Stimulated activated CD8-positive, alpha-beta memory T cell treated with anti-CD3 and anti-CD28 coated beads, Interleukin-2, amount 100 ng/mL, for 48 hours (primary cell): ENCODE results near the gene GNAQ.

Source experiments
- DNase-seq, 2 donors: peaks; one replicate each; pipeline ENCODE4 v3.0.0-alpha.2; 2020; ENCODE audit warnings: low read depth in 2 of 2

Gene GNAQ

GRCh38 chr9:77975036-77975435 is 56.6 kb downstream of the GNAQ start:
- no peak for DNase-seq

GRCh38 chr9:77974434-77974833 is 57.2 kb downstream of the GNAQ start:
- DNase-seq, result no peak

GRCh38 chr9:77969083-77969482 is 62.5 kb downstream of the GNAQ start:
- DNase-seq, result no peak

- no peak for DNase-seq
These were observed 63.1 kb downstream of the GNAQ start for GRCh38 chr9:77968506-77968905.

DNA sequence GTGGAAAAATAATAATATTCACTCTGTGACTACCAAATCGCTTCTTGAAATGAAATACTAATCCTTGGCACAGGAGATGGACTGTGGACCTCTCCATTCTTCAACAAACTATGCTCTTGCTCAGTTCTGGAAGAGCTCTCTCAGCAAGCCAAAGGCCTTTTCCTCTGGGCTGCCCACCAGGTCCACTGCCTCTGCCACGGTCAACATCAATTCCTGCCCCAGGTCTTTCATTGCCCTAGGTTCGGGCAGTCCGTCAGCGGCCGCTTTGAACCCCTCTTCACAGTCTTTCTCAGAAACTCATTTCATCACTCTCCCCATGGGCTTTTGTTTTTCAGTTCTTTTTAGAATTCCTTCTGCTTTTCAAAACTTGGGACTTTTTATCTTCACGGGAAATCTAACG is 64.9 kb downstream of the GNAQ start:
- DNase-seq, result no peak

DNA sequence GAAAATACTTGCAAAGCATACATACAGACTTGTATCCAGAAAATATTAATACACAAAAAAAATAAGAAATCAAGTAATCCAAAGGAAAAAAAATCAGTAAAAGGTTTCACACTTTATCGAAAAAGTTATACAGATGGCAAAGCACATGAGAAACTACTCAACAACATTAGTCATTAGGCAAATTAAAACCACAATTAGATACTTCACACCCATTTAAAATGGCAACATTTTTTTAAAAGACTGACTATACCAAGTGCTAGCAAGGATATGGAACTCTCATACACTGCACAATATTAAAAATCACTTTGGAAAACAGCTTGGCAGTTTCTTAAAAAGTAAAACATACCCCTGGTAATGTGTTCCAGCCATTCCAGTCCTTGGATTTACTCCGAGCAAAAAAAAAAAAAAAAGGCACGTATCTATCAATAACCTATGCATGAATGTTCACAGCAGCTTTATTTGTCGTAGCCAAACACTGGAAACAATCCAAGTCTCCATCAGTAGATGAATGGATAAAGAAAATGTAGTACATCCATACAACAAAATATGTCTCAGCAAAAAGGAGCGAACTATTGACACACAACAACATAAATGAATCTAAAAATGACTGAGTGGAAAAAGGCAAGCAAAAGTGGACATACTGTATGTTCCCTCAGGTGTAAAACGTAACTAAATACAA is 66.0 kb downstream of the GNAQ start:
- DNase-seq, result no peak

DNA sequence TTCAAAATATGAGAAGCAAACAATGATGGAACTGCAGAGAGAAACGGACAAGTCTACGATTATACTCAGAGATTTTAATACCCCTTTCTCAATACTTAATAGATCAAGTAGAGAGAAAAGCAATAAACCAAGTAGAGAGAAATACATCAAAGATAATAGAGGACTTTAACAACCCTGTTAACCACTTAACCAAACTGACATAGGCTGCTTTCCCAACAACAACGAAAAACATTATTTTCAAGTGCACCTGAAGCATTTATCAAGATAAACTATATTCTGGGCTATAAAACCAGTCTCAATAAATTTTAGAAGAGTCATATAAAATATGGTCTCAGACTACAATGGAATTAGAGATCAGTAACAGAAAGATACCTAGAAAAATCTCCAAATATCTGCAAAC is 67.4 kb downstream of the GNAQ start:
- DNase-seq, result no peak

GRCh38 chr9:77961541-77961940 is 70.1 kb downstream of the GNAQ start:
- DNase-seq, result no peak

- no peak for DNase-seq
These were observed 71.1 kb downstream of the GNAQ start for GRCh38 chr9:77960356-77961153.

DNA sequence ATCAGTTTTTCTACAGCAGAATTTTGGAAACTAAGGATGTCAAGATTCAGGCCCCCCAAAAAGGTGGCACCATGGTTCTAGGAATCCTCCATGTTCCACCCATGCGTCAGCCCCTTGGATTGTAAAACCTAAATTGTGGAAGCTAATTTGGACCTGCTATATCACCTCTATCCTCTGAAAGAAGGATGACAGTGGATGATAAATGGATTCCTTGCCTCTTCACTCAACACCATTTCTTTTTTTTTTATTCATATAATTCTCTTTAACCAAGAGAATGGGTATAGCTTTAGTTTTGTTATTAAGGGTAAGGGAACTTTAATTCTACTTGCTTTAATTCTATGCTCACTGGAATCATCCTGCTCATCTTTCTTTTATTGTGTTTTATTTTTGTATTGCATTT is 71.8 kb downstream of the GNAQ start:
- DNase-seq, result no peak

DNA sequence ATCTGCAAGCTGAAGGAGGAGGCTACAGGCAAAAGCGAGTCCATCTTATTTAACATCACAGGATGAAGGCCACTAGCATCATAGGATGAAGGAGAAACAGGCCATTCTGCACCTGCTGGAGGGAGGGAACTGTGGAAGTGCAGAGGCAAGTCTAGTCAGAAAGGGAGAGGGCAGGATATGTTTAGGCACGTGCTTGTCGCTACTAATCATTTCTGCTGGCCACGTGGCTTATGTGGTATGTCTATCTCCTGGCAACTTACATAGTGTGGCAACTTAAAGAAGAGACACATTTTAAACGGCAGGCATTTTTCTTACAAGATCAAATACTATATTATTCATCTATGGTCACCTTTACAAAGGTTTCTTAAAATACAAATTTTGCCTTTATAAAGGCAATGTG is 74.0 kb downstream of the GNAQ start:
- no peak for DNase-seq

DNA sequence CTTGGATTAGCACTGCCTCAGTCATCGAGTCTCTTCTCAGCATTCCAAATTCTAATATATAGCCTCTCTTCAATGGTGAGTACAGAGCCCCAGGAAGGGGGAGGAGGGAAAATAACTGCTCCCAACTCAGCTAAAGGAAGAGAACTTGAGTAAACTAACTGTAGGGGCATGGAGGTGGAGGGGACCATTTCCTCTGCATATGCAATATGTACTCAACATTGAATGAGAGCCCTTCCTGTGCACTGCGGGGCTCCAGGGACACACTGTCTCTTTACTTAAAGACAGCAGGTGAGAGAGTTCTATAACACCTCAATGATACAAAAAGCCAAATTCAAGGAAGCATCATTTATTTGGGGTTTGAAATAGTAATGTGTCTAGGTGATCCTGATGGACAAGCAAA is 75.1 kb downstream of the GNAQ start:
- no peak for DNase-seq

DNA sequence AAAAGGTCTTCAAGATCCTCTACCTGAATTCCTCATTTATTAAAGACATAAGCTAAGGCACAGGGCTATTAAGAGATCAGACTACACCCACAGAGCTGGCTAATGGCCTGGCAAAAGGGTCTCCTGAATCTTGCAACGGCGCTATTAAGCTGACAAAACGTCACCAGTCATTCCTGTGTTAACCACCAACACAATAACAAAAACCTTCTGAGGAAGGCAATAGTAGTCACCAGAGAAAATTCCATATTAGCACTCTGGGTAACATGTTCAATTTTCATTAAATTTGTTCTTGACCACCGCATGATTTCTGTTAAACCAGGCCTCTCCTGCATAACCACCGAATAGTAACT is 77.0 kb downstream of the GNAQ start:
- no peak for DNase-seq

DNA sequence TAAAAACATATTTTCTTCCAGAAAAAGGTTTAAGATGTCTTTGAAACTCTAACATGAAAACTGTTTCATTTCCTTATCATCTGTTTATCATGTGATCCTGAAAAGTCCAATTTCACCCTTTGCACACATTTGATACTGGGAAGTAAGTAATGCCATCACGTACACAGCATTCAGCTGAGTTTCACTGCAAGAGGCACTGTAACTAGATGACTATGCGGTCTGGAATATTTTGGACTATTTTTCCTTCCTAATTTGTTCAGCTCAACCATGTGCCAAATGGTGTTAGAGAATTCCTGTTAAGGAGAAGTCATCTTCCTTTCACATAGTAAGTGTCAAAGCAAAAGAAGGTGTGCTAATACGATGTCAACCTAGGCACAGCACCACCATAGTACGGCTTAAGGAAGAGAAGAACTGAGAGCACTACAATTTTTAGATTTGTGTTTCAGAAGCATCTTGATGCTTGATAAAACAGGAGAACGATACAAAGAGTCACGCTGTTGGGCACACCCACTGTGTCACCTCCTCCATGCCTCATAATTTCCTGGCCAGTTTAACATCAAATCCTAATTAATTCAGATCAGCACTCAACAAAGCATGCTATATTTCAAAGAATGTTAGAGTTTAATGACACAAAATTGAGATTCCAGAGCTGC is 77.5 kb downstream of the GNAQ start:
- no peak for DNase-seq

DNA sequence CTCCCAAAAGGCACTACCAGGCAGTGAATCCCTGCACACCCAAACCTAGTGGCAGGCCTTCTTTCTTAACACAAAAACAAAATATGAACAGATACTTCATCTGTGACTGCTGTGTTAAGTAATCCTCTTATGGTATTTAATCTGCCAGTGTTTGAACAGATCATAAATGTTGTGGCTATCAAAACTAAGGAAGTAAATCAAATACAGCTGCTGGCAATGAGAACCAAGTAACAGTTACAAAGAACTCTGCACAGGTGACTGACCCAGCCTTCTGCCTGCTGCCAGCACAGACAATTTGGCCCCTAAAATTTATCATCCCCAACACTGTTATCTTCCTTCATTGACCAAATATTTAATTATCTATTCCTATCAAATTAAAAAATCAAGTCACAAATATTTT is 78.0 kb downstream of the GNAQ start:
- no peak for DNase-seq

DNA sequence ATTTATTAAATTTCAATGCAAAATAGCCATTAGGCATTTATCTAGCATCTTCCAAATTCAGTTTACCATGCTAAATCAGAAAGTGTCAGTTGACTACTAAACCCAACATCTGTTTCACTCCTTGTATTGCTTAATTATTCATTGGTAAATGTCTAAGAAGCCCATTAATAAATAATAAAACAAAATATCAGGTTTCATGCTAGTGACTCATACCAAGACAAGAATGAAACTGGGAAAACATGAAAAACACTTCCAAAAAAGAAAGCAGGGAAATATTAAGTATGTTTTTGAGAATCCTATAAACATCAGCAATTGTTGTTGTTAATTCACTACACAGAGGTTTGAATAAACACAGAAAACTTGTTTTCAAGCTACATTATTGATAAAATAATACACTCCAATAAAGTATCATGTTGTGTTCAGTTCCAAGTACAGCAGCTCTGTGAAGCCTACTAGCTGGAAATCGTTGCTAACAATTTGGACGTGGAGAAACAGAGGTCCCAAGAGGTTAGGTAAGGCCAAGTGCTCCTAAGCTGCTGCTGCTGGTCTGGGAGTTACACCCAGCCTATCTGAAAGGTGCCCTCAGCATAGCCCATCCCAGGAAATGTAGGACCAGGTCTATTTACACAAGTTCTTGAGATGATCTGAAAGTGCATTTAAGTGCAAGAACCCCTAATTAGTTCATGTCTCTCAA is 78.8 kb downstream of the GNAQ start:
- DNase-seq, result no peak

GRCh38 chr9:77951369-77951768 is 80.2 kb downstream of the GNAQ start:
- DNase-seq, result no peak

DNA sequence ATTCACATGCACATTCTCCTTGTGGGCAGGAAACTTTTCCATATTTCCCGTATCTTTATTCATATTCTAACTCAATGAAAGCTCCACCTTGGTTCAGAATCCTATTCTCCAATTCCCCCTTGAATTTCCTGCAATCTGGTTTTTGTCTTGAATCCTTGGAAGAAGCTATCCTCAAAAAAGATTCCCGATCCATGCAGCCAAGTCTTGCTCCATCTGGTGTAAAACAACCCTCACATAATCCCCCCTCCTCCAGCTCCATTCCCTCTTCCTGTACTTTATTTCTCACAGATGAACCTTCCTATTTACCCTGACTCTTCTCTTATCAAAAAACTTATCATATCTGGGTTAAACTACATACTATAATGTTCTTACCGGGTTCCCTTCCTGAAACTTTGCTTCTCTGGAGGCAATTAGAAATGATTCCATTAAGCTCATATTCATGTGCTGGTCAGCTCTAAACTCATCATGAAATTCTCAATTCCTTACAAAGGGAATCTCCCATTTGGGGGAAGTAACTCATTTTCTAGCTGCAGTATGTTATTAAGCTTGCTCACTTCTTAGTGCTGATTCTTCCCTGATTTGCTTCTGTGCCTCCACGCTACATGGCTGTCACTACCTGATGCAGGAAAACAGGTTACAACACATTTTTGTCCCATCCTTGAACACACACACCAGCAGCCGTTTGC is 81.7 kb downstream of the GNAQ start:
- no peak for DNase-seq

DNA sequence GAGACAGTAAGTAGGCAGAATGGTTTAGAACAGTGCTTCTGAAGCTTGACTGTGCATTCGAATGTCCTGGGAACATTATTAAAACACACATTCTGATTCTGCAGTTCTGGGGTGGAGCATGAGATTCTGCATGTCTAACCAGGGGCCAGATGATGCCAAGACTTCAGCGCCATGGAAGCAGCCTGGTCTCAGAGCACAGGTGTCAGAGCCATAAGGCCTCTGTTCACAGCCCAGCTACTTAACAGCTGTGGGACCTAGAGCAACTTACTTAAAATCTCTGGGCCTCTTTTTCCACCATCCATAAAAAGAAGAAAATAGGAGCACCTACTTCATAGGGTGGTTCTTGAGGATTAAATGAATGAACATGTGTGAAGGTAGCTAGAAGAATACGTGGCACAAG is 84.0 kb downstream of the GNAQ start:
- DNase-seq, result no peak

DNA sequence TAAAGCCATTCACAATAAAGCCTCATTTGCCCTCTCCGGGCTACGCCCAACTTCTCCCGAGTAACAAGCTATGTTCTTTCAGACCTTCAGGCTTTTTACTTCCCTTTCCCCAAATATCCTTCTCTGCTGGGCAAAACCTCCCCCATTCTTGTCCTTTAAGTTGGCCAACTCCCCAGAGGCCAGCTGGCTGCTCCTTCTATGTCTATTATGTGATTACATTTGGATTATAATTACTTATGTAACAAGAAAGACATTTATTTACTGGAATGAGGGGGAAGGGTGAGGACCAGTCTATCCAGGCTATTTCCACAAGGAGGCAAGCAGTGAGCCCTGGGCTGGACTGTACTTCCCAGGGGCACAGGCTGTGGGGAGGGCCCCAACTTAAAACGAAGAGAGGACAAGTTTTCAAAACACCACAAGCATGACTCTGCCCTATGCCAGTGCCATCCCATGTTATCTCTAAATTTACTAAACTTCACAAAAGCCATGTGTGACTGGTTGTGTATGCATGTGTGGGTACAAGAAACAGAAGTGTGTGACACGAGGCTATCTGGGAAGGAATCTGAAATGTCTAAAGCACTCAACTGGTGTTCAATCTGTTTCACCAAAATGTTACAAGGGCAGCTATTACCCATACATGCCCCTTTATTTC is 84.5 kb downstream of the GNAQ start:
- DNase-seq, result no peak

- DNase-seq, result no peak
These were observed 85.3 kb downstream of the GNAQ start for GRCh38 chr9:77946296-77946695.
